Measurements from ENCODE around the gene OLIG3.

GRCh38 chr6:137452333-137452894 lies 41.8 kb downstream of the OLIG3 start:
- no peak for TF ChIP-seq POLR2A (IDR thresholded peaks at IDR 0.05)
- no peak for TF ChIP-seq CTCF (IDR thresholded peaks at IDR 0.05)
- TF ChIP-seq EP300 (IDR thresholded peaks at IDR 0.05; ENCODE audit: low read depth), result no peak
